GM18867 (cell line): ENCODE measurements around the gene PEX16.

Experiments
- ATAC-seq: cut with Tn5 transposase; IDR thresholded peaks from one replicate; pipeline ENCODE4 v1.9.1; 2021; ENCODE audit warnings: mild to moderate bottlenecking, moderate library complexity; ENCODE audit not compliant: unreplicated experiment

The PEX16 gene

DNA sequence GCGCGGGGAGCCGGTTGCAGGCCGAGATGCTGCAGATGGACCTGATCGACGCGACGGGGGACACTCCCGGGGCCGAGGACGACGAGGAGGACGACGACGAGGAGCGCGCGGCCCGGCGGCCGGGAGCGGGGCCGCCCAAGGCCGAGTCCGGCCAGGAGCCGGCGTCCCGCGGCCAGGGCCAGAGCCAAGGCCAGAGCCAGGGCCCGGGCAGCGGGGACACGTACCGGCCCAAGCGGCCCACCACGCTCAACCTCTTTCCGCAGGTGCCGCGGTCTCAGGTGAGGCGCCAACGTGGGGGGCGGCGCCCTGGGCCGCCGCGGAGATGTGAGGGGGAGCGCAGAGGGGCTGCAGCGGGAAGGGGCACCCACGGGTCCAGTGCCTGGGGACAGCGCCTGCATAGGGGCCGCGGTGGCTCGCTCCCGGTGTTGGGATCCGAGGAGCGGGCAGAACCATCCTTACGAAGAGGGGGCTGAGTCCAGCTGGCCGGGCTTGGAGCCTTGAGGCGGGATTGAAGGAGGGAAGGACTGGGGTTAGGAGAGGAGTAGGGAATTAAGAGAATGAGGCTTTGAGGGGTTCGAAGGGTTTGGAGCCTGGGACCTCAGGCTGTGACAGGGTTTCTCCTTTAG, 17.4 kb downstream of the PEX16 start:
- ATAC-seq, result peak; percentile 3

GRCh38 chr11:45899448-45900174, 18.1 kb downstream of the PEX16 start:
- ATAC-seq, result peak; percentile 59

DNA sequence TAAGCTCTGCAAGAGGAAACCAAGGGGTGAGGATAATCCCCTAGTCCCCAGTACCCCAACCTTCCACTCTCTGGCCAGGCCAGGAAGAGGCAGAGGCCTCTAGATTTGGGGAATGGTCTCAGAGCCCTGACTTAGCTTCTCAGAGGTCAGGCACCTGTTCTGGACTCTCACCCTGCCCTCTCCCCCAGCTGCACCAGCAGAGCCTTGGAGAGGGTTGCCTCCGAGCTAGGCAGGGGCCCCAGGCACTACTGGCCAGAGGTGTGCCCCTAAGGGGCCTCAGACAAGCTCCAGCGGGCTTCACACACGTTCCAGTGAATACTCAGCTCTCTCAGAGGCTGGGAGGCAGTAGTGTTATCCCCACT, 18.6 kb downstream of the PEX16 start:
- ATAC-seq, result no peak

GRCh38 chr11:45897556-45897955, 20.1 kb downstream of the PEX16 start:
- ATAC-seq, result no peak

DNA sequence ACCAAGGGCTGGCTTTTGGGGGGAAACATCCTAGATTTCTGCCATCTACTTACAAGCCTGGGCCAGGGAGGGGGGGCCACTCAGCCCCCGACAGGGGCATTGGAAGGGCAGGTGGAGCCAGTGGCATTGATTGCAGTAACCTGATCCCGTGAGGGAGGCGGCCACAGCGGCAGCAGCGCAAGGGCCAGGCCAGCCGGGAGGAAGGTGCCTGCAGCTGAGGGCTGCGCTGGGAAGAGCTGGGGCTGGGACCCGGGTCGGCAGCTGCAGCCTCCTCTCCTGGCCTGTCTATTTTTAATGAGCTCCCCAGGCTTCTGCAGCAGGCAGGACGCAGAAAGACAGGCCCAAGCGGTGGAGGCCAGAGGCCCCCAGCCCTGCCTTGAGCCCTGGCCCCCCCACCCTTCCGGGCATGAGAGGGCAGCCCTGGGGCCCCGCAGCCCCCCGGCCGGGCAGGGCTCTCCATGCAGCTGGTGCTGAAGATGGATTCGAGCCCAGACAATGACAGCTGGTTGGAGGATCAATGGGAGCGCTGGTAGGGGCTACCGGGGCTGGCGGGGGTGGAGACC, 21.2 kb downstream of the PEX16 start:
- no peak for ATAC-seq

DNA sequence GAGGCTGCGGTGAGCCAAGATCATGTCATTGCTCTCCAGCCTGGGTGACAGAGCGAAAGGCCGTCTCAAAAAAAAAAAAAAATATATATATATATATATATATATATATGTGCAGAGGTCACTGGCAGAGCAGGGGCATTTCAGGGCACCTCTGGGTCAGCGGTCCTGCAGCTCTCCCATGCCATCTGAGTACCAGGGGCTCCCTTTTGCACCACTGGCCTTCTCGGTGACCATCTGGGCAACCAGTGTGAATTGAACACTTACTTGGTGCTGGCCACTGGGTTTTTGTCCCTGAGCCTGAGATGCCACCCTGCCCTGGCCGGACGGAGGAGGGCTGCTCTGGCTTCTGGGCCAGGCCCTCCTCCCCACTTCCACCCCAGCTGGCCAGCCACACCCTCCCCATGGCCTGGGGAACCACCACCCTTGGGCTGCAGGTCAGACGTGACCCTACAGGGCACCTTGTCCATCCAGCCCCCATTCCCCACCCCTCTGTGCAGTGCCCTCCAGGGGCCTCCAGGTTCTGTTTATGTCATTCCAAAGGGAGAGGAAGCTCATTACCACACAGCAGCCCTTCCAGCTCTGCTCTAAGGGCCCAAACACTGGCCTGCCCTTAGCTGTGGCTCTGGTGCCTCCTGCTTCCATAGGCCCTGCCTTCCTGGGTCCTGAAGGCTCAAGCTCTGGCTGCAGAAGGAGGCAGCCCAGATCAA, 22.0 kb downstream of the PEX16 start:
- ATAC-seq, result no peak

DNA sequence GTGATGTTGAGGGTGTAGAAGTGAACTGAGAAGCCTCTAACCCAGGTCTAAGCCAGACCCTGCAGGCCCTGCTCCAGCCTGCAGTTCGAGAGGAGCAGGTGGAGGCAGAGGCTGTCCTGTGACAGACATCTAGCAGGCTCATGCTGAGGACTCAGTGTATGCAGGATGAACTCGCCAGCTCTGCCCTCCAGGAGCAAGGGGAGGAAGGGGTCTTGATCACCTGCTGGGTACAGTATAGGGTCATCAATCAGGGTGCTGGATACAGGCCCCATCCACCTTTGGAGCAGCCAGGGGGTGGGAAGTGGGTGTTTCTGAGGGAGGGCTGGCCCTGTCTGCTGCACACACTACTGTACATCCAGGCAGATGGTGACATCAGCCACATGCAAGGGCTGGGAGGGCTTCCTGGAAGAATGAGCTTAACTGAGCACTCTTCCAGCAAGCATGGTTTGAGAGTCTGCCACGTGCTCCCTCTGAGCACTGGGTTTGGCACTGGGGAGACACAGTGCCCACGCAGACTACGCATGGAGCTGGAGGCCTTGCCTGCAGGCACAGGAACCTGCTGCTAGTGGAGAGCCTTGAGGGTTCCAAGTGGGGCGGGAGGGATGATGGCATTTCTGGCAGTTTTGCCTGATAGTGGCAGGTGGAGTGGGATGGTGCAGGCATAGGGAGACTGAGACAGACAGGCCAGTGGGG, 23.0 kb downstream of the PEX16 start:
- no peak for ATAC-seq

- ATAC-seq, result no peak
These were observed 24.8 kb downstream of the PEX16 start for GRCh38 chr11:45892856-45893255.

- no peak for ATAC-seq
These were observed 26.7 kb downstream of the PEX16 start for GRCh38 chr11:45890886-45891550.

DNA sequence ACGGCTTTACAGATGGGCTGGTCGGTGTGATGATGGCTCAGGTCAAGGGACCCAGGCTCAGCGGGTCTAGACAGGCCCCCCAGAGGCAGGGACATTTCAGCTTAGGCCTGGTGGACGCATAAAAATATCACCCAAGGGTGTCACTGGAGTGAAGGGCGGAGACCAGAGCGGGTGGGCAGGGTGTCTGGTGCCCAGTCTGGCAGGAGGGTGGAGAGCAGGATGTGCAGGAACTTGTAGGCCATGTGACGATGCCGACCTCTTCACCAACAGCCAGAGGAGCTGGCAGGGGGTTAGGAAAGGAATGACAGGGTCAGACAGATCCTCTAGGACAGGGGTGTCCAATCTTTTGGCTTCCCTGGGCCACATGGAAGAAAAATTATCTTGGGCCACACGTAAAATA, 27.7 kb downstream of the PEX16 start:
- no peak for ATAC-seq

GRCh38 chr11:45889555-45889954, 28.1 kb downstream of the PEX16 start:
- no peak for ATAC-seq

DNA sequence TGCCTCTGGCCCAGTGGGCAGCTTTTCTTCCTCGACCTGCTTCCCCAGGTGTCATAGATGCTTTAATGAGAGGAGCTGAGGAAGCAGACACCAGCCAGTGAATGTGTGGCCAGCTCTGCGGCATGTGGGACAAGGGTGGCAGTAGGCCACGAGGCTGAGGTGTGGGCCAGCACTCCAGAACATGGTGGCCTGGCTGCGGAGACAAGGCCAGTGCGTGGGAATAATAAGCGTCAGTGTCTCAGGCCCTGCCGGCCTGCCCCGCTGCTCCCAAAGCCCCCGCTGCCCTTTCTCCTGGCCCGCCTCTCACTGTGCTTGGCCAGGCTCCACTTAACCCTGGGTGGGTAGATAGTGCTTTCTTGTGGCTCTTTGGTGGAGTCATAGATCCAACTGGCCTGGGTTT, 30.1 kb downstream of the PEX16 start:
- ATAC-seq, result no peak

- ATAC-seq, result no peak
These were observed 30.7 kb downstream of the PEX16 start for GRCh38 chr11:45886816-45887520.

DNA sequence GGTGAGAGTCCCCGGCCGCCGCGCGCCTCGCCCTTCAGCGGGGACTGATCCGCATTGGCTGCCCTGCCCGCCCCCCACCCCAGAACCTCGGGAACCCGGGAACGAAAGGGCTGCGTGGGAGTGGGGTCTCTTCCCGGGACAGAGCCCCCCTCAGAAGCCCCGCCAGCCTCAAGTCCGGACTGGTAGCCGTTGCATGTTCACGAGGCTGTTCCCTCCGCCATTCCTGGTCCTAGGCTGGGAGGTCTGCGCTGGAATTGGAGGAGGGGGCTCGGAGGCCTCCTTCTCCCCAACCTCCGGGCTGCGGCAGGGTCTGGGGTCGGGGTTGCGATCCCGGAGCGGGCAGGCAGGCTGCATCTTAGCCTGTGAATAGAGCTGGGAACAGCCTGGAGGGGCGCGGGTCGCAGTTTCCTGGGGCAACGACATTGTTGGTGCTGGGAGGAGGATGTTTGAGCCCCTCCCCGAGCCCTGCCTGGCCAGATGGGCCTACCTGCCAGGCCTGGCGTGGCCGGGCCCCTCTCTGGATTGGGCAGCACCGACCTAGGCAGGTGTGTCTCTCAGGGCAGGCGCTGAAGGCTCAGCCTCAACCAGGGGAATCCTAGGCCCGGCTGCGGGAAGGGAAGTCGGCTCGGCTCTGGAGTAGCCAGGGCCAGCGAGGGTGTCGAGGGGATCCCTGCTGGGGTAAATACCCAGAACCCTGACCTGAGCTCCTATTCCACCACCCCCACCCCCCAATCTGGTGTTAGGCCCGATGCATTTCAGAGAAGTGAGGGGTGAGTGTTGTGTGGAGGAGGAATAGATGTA, 31.6 kb downstream of the PEX16 start:
- no peak for ATAC-seq

DNA sequence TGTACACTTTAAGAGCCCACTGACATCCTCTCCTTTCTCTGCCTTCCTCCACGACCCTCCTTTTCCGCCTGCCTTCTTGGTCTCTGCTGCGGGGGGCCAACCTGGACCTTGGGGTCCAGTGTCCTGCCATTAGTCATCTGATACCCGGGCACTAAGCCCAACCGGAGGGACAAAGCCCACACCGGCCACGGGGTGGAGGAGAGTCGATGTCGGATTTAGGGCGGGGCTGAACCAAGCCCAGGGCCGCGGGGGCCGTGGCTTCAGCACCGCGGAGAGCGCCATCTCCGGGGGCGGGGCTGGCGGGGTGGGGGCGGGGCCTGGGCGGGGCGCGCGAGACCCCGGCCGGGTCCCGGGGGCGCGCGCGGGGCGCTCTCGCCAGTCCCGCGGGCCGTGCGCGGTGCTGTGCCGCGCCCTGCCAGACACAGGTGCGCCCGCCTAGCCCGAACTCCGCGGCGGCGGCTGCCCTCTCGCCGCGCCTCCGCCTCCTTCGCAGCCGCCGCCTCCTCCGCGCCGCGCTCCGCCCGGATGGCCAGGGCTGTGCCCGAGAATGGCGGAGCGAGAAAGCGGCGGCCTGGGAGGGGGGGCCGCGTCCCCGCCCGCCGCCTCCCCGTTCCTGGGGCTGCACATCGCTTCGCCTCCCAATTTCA, 32.3 kb downstream of the PEX16 start, which contains the start of gene MAPK8IP1:
Gene MAPK8IP1 (plus strand): TSS at position 378 of the 647 bp plus-strand sequence. CDS start 170 bp downstream, at position 548.
- ATAC-seq, result peak; percentile 58

DNA sequence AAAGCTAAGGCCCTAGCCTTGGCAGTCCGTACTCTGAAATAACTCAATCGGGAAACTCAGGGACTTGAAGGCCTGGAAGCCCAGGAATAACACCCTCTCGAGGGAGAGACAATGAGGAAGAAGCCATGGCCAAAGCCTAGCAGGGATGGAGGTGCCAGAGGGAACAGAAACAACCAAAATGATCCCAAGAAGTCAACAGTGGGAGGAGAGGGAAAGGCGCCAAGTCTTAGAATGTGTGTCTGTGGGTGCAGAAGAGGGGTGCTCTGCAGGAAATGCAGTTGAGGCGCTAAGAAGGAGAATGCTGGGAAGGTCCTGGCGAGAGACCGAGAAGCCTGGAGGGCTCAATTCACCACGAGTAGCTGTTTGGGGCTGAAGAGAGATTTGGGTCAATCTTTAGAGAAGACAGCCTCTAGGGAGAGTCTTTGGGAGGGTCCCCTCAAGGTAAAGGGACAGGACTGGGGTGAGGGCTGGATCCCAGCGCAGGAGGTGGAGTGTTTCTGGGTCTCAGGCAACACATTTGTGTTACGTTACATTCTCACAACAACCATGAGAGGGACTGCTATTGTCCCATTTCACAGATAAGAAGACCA, 33.0 kb downstream of the PEX16 start:
- ATAC-seq, result no peak

DNA sequence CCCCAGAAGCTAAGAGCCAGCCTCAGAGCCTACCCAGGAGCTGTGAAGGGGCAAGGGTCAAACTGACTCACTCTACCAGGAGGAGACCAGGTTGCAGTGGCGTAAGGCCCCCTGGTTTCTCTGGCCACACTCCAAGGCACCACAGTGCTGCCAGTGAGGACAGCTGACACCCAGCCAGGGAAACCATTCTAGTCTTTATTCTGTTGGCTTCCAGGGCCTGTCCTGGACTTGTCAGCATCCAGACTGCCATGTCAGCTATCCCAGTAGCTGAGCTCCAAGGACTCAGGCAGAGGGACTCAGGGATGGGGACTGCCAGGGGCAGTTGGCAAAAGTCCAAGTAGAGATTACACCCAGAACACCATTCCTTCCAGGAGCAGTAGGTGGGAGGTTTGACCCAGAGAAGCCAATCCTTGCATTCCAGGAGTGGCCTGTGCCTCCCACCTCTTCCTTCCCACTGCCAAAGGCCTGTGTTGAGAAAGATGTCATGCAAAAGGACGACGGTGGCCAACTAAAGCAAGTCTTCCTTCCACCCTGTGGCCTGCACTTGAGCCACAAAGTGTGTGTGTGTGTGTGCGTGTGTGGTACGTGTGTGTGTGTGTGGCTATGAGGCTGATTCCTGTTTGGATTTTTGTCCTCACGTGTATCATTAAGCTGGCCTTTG, 35.8 kb downstream of the PEX16 start:
- no peak for ATAC-seq
